EL (cell line): ENCODE data around the gene P2RX4.
A peak's percentile ranks its signal among the peaks of the same experiment; 100 is the strongest.
"Not testable (repeated sequence)": the region's sequence is repeated elsewhere in the genome, so short reads cannot be mapped to it uniquely, and the experiment has no call there.

Source experiments
- DNase-seq: peaks from one replicate; pipeline ENCODE4 v3.0.0-alpha.2; 2016

The P2RX4 gene

GRCh38 chr12:121223292-121224285 is 13.7 kb downstream of the P2RX4 start:
- peak; percentile 13 for DNase-seq

- DNase-seq = no peak
Observed at GRCh38 chr12:121224591-121224990, 14.7 kb downstream of the P2RX4 start.

- no peak for DNase-seq
Observed at GRCh38 chr12:121226399-121226798, 16.5 kb downstream of the P2RX4 start.

- DNase-seq = not testable (repeated sequence)
Observed at GRCh38 chr12:121226871-121227270, 16.9 kb downstream of the P2RX4 start.

GRCh38 chr12:121227294-121227693 is 17.4 kb downstream of the P2RX4 start:
- DNase-seq = no peak

GRCh38 chr12:121228919-121229665 is 19.2 kb downstream of the P2RX4 start:
- no peak for DNase-seq

GRCh38 chr12:121229826-121230537 is 20.1 kb downstream of the P2RX4 start:
- peak; percentile 77 for DNase-seq

GRCh38 chr12:121230538-121230907 is 20.6 kb downstream of the P2RX4 start:
- no peak for DNase-seq

GRCh38 chr12:121232163-121232562 is 22.2 kb downstream of the P2RX4 start:
- DNase-seq = no peak

GRCh38 chr12:121232977-121233627 is 23.2 kb downstream of the P2RX4 start:
- DNase-seq = no peak

GRCh38 chr12:121233628-121234020 is 23.7 kb downstream of the P2RX4 start:
- no peak for DNase-seq

- DNase-seq = no peak
Observed at GRCh38 chr12:121236776-121237175, 26.8 kb downstream of the P2RX4 start.

GRCh38 chr12:121237415-121237814 is 27.5 kb downstream of the P2RX4 start:
- no peak for DNase-seq

- no peak for DNase-seq
Observed at GRCh38 chr12:121238086-121238485, 28.2 kb downstream of the P2RX4 start.

- DNase-seq = no peak
Observed at GRCh38 chr12:121238604-121239350, 28.8 kb downstream of the P2RX4 start.

- no peak for DNase-seq
Observed at GRCh38 chr12:121239351-121240061, 29.6 kb downstream of the P2RX4 start.

GRCh38 chr12:121240062-121240420 is 30.1 kb downstream of the P2RX4 start:
- DNase-seq = no peak

- no peak for DNase-seq
Observed at GRCh38 chr12:121240484-121241101, 30.7 kb downstream of the P2RX4 start.

- no peak for DNase-seq
Observed at GRCh38 chr12:121241156-121241970, 31.4 kb downstream of the P2RX4 start.

GRCh38 chr12:121245031-121245430 is 35.1 kb downstream of the P2RX4 start:
- no peak for DNase-seq
